ENCODE measurements around the gene TAF11.

DNA sequence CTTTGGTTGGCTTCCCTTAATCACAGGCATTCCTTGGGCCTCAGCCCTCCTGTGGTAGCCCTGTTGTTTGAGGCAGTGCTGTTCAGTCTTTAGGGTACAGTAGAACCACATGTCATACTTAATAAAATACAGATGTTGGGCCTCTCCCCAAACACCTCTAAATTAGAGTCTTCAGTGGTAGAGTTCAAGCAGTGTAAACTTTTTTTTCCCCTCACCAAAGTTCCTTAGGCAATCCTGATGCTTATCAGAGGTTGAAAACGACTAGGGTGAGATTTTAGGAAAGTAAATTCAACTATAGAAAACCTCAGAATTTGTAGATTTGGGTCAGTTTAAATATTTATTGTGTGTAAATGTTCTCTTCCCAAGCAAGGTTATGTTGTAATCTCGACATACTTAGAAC lies 51.4 kb downstream of the TAF11 start:
- no peak for TF ChIP-seq CTCF (IDR thresholded peaks at IDR 0.05)
- no peak for TF ChIP-seq ZNF121 (CRISPR knock-in tag; IDR thresholded peaks at IDR 0.05)
